HepG2 (cell line): ENCODE measurements around the gene SPATA33. TPM values are rescaled to one million over a fixed set of nuclear protein-coding genes. Genes with fewer than 3 reads are reported as not detected.

Experiments used
- GPN1 ChIP-seq: sonication (generic); formaldehyde crosslinking; IDR thresholded peaks from 2 replicates; pipeline ENCODE4 v1.5.1; 2020; ENCODE audit warnings: missing genetic modification reagents, borderline replicate concordance
- MAFK ChIP-seq, 2 experiments: IDR thresholded peaks in 1 of 2; conservative IDR thresholded peaks in 1 of 2; 2 replicates each; pipeline ENCODE4 v1.6.1; 2011; ENCODE audit warnings: improper control_type of control experiment in 2 of 2, low read length in 2 of 2
- PHB2 ChIP-seq: fragments of 450-650 bp; IDR thresholded peaks from 2 replicates; pipeline ENCODE4 v1.6.1; 2018; ENCODE audit not compliant: partially characterized antibody
- PRDM15 ChIP-seq: sonication (generic); formaldehyde crosslinking; IDR thresholded peaks from 2 replicates; pipeline ENCODE4 v1.4.0; 2020; ENCODE audit warnings: missing genetic modification reagents
- RCOR2 ChIP-seq: IDR thresholded peaks from 2 replicates; pipeline ENCODE4 v1.6.1; 2016; ENCODE audit warnings: missing biosample characterization, missing genetic modification reagents
- RNF2 ChIP-seq: fragments of 450-650 bp; conservative IDR thresholded peaks from 2 replicates; pipeline ENCODE4 v1.6.1; 2016; ENCODE audit warnings: low read depth
- SATB2 ChIP-seq: sonication (generic); formaldehyde crosslinking; IDR thresholded peaks from 2 replicates; pipeline ENCODE4 v1.5.0; 2020; ENCODE audit warnings: missing genetic modification reagents
- SMARCC2 ChIP-seq: fragments of 450-650 bp; IDR thresholded peaks from 2 replicates; pipeline ENCODE4 v1.6.1; 2017; ENCODE audit warnings: antibody characterized with exemption, mild to moderate bottlenecking
- SP1 ChIP-seq, 2 experiments: fragments of 450-650 bp in 1 of 2; sonication (generic) in 1 of 2; formaldehyde crosslinking in 1 of 2; IDR thresholded peaks; 2 replicates each; pipeline versions ENCODE4 v1.4.0 to v1.6.1; 2016 to 2020; ENCODE audit warnings: missing genetic modification reagents in 1 of 2
- SRY ChIP-seq: sonication (generic); formaldehyde crosslinking; IDR thresholded peaks from 2 replicates; pipeline ENCODE4 v1.8.0; 2022; ENCODE audit warnings: mild to moderate bottlenecking, missing genetic modification reagents
- TOPORS ChIP-seq: sonication (generic); formaldehyde crosslinking; IDR thresholded peaks from 2 replicates; pipeline ENCODE4 v1.8.0; 2023; ENCODE audit warnings: mild to moderate bottlenecking, missing genetic modification reagents
- ZBTB42 ChIP-seq: sonication (generic); formaldehyde crosslinking; IDR thresholded peaks from 2 replicates; pipeline ENCODE4 v1.5.0; 2020; ENCODE audit warnings: mild to moderate bottlenecking, missing genetic modification reagents
- ZIK1 ChIP-seq: sonication (generic); formaldehyde crosslinking; IDR thresholded peaks from 2 replicates; pipeline ENCODE4 v1.5.0; 2020; ENCODE audit warnings: mild to moderate bottlenecking, low read depth, missing genetic modification reagents, borderline replicate concordance
- ZMYM3 ChIP-seq: sonication (generic); formaldehyde crosslinking; IDR thresholded peaks from 2 replicates; pipeline ENCODE4 v1.5.1; 2020; ENCODE audit warnings: mild to moderate bottlenecking, missing genetic modification reagents
- ZNF24 ChIP-seq: fragments of 450-650 bp; IDR thresholded peaks from 2 replicates; pipeline ENCODE4 v1.6.1; 2017; ENCODE audit warnings: antibody characterized with exemption, mild to moderate bottlenecking
- ZNF446 ChIP-seq: sonication (generic); formaldehyde crosslinking; IDR thresholded peaks from 2 replicates; pipeline ENCODE4 v1.5.0; 2020; ENCODE audit warnings: mild to moderate bottlenecking, missing genetic modification reagents
- ZNF550 ChIP-seq: sonication (generic); formaldehyde crosslinking; IDR thresholded peaks from 2 replicates; pipeline ENCODE4 v1.4.0; 2020; ENCODE audit warnings: mild to moderate bottlenecking, missing genetic modification reagents, borderline replicate concordance
- ZNF556 ChIP-seq: sonication (generic); formaldehyde crosslinking; IDR thresholded peaks from 2 replicates; pipeline ENCODE4 v1.4.0; 2020; ENCODE audit warnings: mild to moderate bottlenecking, missing genetic modification reagents, borderline replicate concordance
- ZNF646 ChIP-seq: sonication (generic); formaldehyde crosslinking; IDR thresholded peaks from 2 replicates; pipeline ENCODE4 v1.9.0; 2021; ENCODE audit warnings: mild to moderate bottlenecking, missing genetic modification reagents
- ZNF839 ChIP-seq: sonication (generic); formaldehyde crosslinking; IDR thresholded peaks from 2 replicates; pipeline ENCODE4 v1.4.0; 2020; ENCODE audit warnings: missing genetic modification reagents, mild to moderate bottlenecking, borderline replicate concordance
- polyA plus RNA-seq, 8 experiments: library from polyadenylated mRNA; depleted of rRNA in 3 of 8; stranded (reverse) in 7 of 8; unstranded in 1 of 8; fragments of >200 nt; fragmentation: Illumina TruSeq in 4 of 8; extraction: Trizol in 4 of 8; gene quantifications; 2 replicates each; pipeline versions ENCODE4 v1.2.1 to v1.2.3, GENCODE V29; 2011 to 2016; ENCODE audit warnings: low read depth in 4 of 8, missing spikeins in 1 of 8, mixed read lengths in 1 of 8; ENCODE audit not compliant: insufficient read depth in 1 of 8
- total RNA-seq, 5 experiments: library from RNA; depleted of rRNA; stranded (reverse); fragments of >200 nt; fragmentation: Illumina TruSeq; extraction: Trizol; gene quantifications; 2 replicates each; pipeline ENCODE4 v1.2.3, GENCODE V29; 2016; ENCODE audit warnings: low read depth in 1 of 5

The SPATA33 gene
- total and polyA plus RNA-seq, 2 of the 13 experiments (the other 11 are each of a cell fraction or from before 2014, with no cell fraction given): 5.7 to 11.0 TPM

GRCh38 chr16:89687092-89687940, 29.7 kb downstream of the SPATA33 start (continued):
- no peak for TF ChIP-seq SMARCC2
- TF ChIP-seq ZNF446 (CRISPR knock-in tag): no peak
- peak in 1 of 2 experiments; percentile 32; a peak in 2 of 4 replicates for TF ChIP-seq MAFK (conservative IDR thresholded peaks at IDR 0.05 in 1 of 2, IDR thresholded peaks at IDR 0.05 in 1 of 2; ENCODE audit: low read length in 2 of 2)
- TF ChIP-seq PRDM15 (CRISPR knock-in tag): peak; percentile 81
- peak; percentile 99 for TF ChIP-seq SRY (CRISPR knock-in tag)
- TF ChIP-seq ZNF24: no peak
- TF ChIP-seq ZBTB42 (CRISPR knock-in tag): peak; percentile 55; the same call in 1 of the 2 replicates
- peak; percentile 53; the same call in 1 of the 2 replicates for TF ChIP-seq ZNF646 (CRISPR knock-in tag)
- peak; percentile 96 for TF ChIP-seq SATB2
- TF ChIP-seq TOPORS (CRISPR knock-in tag): peak; percentile 99
- TF ChIP-seq GPN1: no peak; the same call in 1 of the 2 replicates
- TF ChIP-seq ZNF839: no peak
- peak; percentile 91 for TF ChIP-seq ZMYM3 (CRISPR knock-in tag)
- peak; percentile 99 for TF ChIP-seq ZNF556 (CRISPR knock-in tag)
- no peak; the same call in 1 of the 2 replicates for TF ChIP-seq ZNF550
- no peak for TF ChIP-seq PHB2
- peak; percentile 91 for TF ChIP-seq RCOR2 (CRISPR knock-in tag)
- no peak for TF ChIP-seq SP1 (IDR thresholded peaks at IDR 0.05)
- TF ChIP-seq SP1 (CRISPR knock-in tag; IDR thresholded peaks at IDR 0.05): peak; percentile 70
- peak; percentile 93; the same call in 1 of the 2 replicates for TF ChIP-seq RNF2
- TF ChIP-seq ZIK1: peak; percentile 98
